ENCODE data around the gene ZBTB7B.

Gene ZBTB7B

GRCh38 chr1:155002464-155003226, at the start of gene ZBTB7B:
TSS of gene ZBTB7B (plus strand) at chr1:155002802. CDS start at chr1:155014661, 11,859 bp downstream.
- no peak for TF ChIP-seq ZNF274 (IDR thresholded peaks at IDR 0.05; ENCODE audit: low read depth, low read length)
- H3K4me3 ChIP-seq (ENCODE audit: low read length), result peak within 1 kb of the TSS; percentile 80

GRCh38 chr1:154953611-154954038, 49.0 kb upstream of the ZBTB7B start:
- TF ChIP-seq ZNF274 (IDR thresholded peaks at IDR 0.05; ENCODE audit: low read depth, low read length), result no peak
- no peak overlapping the region for H3K4me3 ChIP-seq (ENCODE audit: low read length)

- TF ChIP-seq ZNF274 (IDR thresholded peaks at IDR 0.05; ENCODE audit: low read depth, low read length), result no peak
- peak overlapping the region; percentile 89; the same call in 1 of the 2 replicates for H3K4me3 ChIP-seq (ENCODE audit: low read length)
Observed at GRCh38 chr1:154954541-154954940, 48.1 kb upstream of the ZBTB7B start.

- H3K4me3 ChIP-seq (ENCODE audit: low read length), result peak overlapping the region; percentile 89
- TF ChIP-seq ZNF274 (IDR thresholded peaks at IDR 0.05; ENCODE audit: low read depth, low read length), result no peak
Observed at GRCh38 chr1:154955039-154955717, 47.4 kb upstream of the ZBTB7B start.

- no peak for TF ChIP-seq ZNF274 (IDR thresholded peaks at IDR 0.05; ENCODE audit: low read depth, low read length)
- peak within 1 kb of the TSS; percentile 89 for H3K4me3 ChIP-seq (ENCODE audit: low read length)
Observed at GRCh38 chr1:154955718-154956543, 46.7 kb upstream of the ZBTB7B start, which contains the start of gene PBXIP1. TSS of gene PBXIP1 (minus strand) at chr1:154956099. CDS start at chr1:154953721, 2,378 bp downstream.

- no peak for TF ChIP-seq ZNF274 (IDR thresholded peaks at IDR 0.05; ENCODE audit: low read depth, low read length)
- H3K4me3 ChIP-seq (ENCODE audit: low read length), result peak overlapping the region; percentile 89; the same call in 1 of the 2 replicates
Observed at GRCh38 chr1:154956544-154956941, 46.1 kb upstream of the ZBTB7B start.

- no peak for TF ChIP-seq ZNF274 (IDR thresholded peaks at IDR 0.05; ENCODE audit: low read depth, low read length)
- H3K4me3 ChIP-seq (ENCODE audit: low read length), result no peak overlapping the region
Observed at GRCh38 chr1:154957091-154957657, 45.4 kb upstream of the ZBTB7B start.

- TF ChIP-seq ZNF274 (IDR thresholded peaks at IDR 0.05; ENCODE audit: low read depth, low read length), result no peak
- H3K4me3 ChIP-seq (ENCODE audit: low read length), result no peak overlapping the region
Observed at GRCh38 chr1:154958036-154958435, 44.6 kb upstream of the ZBTB7B start.

GRCh38 chr1:154958681-154959425, 43.7 kb upstream of the ZBTB7B start:
- H3K4me3 ChIP-seq (ENCODE audit: low read length), result no peak overlapping the region
- no peak for TF ChIP-seq ZNF274 (IDR thresholded peaks at IDR 0.05; ENCODE audit: low read depth, low read length)

- TF ChIP-seq ZNF274 (IDR thresholded peaks at IDR 0.05; ENCODE audit: low read depth, low read length), result no peak
- H3K4me3 ChIP-seq (ENCODE audit: low read length), result no peak overlapping the region
Observed at GRCh38 chr1:154959426-154959780, 43.2 kb upstream of the ZBTB7B start.

- TF ChIP-seq ZNF274 (IDR thresholded peaks at IDR 0.05; ENCODE audit: low read depth, low read length), result no peak
- H3K4me3 ChIP-seq (ENCODE audit: low read length), result peak overlapping the region; percentile 86
Observed at GRCh38 chr1:154960446-154961136, 42.0 kb upstream of the ZBTB7B start.

GRCh38 chr1:154961207-154962155, 41.1 kb upstream of the ZBTB7B start, which contains the start of gene PYGO2:
TSS of gene PYGO2 (minus strand) at chr1:154961782. CDS start at chr1:154961576, 206 bp downstream.
- TF ChIP-seq ZNF274 (IDR thresholded peaks at IDR 0.05; ENCODE audit: low read depth, low read length), result no peak

More at GRCh38 chr1:154961207-154962155, 41.1 kb upstream of the ZBTB7B start, which contains the start of gene PYGO2:
- peak within 1 kb of the TSS; percentile 86 for H3K4me3 ChIP-seq (ENCODE audit: low read length)
